H1 (cell line): Measurements from ENCODE around the gene PRKAR1B. TPM values are rescaled to one million over a fixed set of nuclear protein-coding genes. Genes with fewer than 3 reads are reported as not detected.

Experiments
- CTCF ChIA-PET: fragments of 300-600 bp; sonication (Branson Sonifier 250); formaldehyde crosslinking; loops from one replicate; lab custom pipeline; 2021; ENCODE audit not compliant: partially characterized antibody; lab: Charles Lee
- POLR2A ChIA-PET: fragments of 300-600 bp; sonication (Branson Sonifier 250); formaldehyde crosslinking; loops from one replicate; lab custom pipeline; 2021; ENCODE audit warnings: inconsistent platforms; ENCODE audit not compliant: partially characterized antibody; lab: Charles Lee
- DNase-seq, 2 experiments: peaks; one replicate each; pipeline versions ENCODE4 v3.0.0 to v3.0.0-alpha.2; 2010 to 2022; ENCODE audit warnings: low spot score in 2 of 2, low read depth in 1 of 2, mixed read lengths in 1 of 2
- FAIRE-seq: peaks from 2 replicates; lab custom pipeline; 2011; peaks lifted over from hg19 to GRCh38; lab: Jason Lieb, UNC
- H2AFZ ChIP-seq: 2 replicates; pipeline ENCODE4 v1.8.1; 2012; ENCODE audit warnings: low read length, inconsistent platforms
- H2AK5ac ChIP-seq: 2 replicates; pipeline ENCODE4 v1.6.1; 2013; ENCODE audit warnings: low read depth, low read length
- H2BK120ac ChIP-seq: replicated peaks from 2 replicates; pipeline ENCODE3; 2013; ENCODE audit warnings: low read depth, low read length, inconsistent platforms
- H2BK12ac ChIP-seq: 2 replicates; pipeline ENCODE4 v1.6.1; 2013; ENCODE audit warnings: low read depth, low read length
- H2BK15ac ChIP-seq: 2 replicates; pipeline ENCODE4 v1.6.1; 2013; ENCODE audit warnings: low read length
- H2BK20ac ChIP-seq: 2 replicates; pipeline ENCODE4 v1.6.1; 2013; ENCODE audit warnings: low read length
- H2BK5ac ChIP-seq: 2 replicates; pipeline ENCODE4 v1.6.1; 2013; ENCODE audit warnings: low read depth, low read length
- H3K14ac ChIP-seq: 2 replicates; pipeline ENCODE4 v1.6.1; 2013; ENCODE audit warnings: inconsistent platforms; ENCODE audit not compliant: insufficient read length
- H3K18ac ChIP-seq: 2 replicates; pipeline ENCODE4 v1.6.1; 2013; ENCODE audit warnings: low read length; ENCODE audit errors: extremely low read depth
- H3K23ac ChIP-seq: 2 replicates; pipeline ENCODE4 v1.6.1; 2013; ENCODE audit warnings: inconsistent platforms; ENCODE audit not compliant: insufficient read length
- H3K23me2 ChIP-seq: 2 replicates; pipeline ENCODE4 v1.6.1; 2013; ENCODE audit warnings: low read depth, low read length
- H3K27ac ChIP-seq: 2 replicates; pipeline ENCODE4 v1.6.1; 2011; ENCODE audit warnings: low read depth, low read length, inconsistent platforms
- H3K27me3 ChIP-seq, 4 experiments: replicated peaks in 1 of 4; 1 replicate in 1 of 4; 2 replicates in 3 of 4; pipeline versions ENCODE4 v1.6.1 to v1.8.1; 2011 to 2013; ENCODE audit warnings: low read length in 3 of 4, mild to moderate bottlenecking in 3 of 4, inconsistent platforms in 2 of 4, mixed read lengths in 2 of 4, moderate library complexity in 1 of 4; ENCODE audit not compliant: control insufficient read depth in 3 of 4, insufficient read depth in 3 of 4; ENCODE audit errors: extremely low read depth in 1 of 4
- H3K36me3 ChIP-seq, 4 experiments: 2 replicates each; pipeline versions ENCODE4 v1.6.1 to v1.8.1; 2011 to 2013; ENCODE audit warnings: mild to moderate bottlenecking in 4 of 4, low read length in 3 of 4, moderate library complexity in 2 of 4, control low read depth in 1 of 4, inconsistent platforms in 1 of 4; ENCODE audit not compliant: insufficient read depth in 4 of 4, control insufficient read depth in 2 of 4
- H3K4ac ChIP-seq: replicated peaks from 2 replicates; pipeline ENCODE3; 2013; ENCODE audit warnings: low read length, low read depth, mixed read lengths, inconsistent platforms; ENCODE audit not compliant: insufficient read length
- H3K4me1 ChIP-seq, 4 experiments: replicated peaks in 1 of 4; 1 replicate in 1 of 4; 2 replicates in 3 of 4; pipeline versions ENCODE4 v1.6.1 to v1.8.1; 2011 to 2013; ENCODE audit warnings: low read length in 3 of 4, inconsistent platforms in 2 of 4, mixed read lengths in 1 of 4; ENCODE audit not compliant: insufficient read depth in 4 of 4, control insufficient read depth in 3 of 4
- H3K4me2 ChIP-seq, 2 experiments: 2 replicates each; pipeline versions ENCODE4 v1.6.1 to v1.8.1; 2011 to 2013; ENCODE audit warnings: low read depth in 2 of 2, low read length in 2 of 2, control low read depth in 1 of 2, inconsistent platforms in 1 of 2, mild to moderate bottlenecking in 1 of 2; ENCODE audit not compliant: insufficient read depth in 1 of 2
- H3K4me3 ChIP-seq, 4 experiments: fragments of 200-600, 300-600 bp in 1 of 4; sonication (generic), shearing (Covaris generic), sonication (Bioruptor Twin) in 1 of 4; 2 replicates each; pipeline versions ENCODE4 v1.5.1 to v1.8.1; 2011 to 2016; ENCODE audit warnings: low read length in 4 of 4, low read depth in 3 of 4, control low read depth in 2 of 4, inconsistent platforms in 2 of 4, mild to moderate bottlenecking in 2 of 4, mixed read lengths in 1 of 4, moderate library complexity in 1 of 4; ENCODE audit not compliant: insufficient read depth in 2 of 4; ENCODE audit errors: extremely low read depth in 1 of 4
- H3K56ac ChIP-seq: replicated peaks from 2 replicates; pipeline ENCODE3; 2013; ENCODE audit warnings: low read depth, mild to moderate bottlenecking, mixed read lengths, low read length, inconsistent platforms; ENCODE audit not compliant: insufficient read length
- H3K79me1 ChIP-seq: 2 replicates; pipeline ENCODE4 v1.6.1; 2013; ENCODE audit warnings: low read depth, low read length, control low read depth
- H3K79me2 ChIP-seq, 2 experiments: 2 replicates each; pipeline versions ENCODE4 v1.6.1 to v1.8.1; 2012 to 2013; ENCODE audit warnings: low read length in 2 of 2, mild to moderate bottlenecking in 2 of 2, inconsistent platforms in 1 of 2; ENCODE audit not compliant: insufficient read depth in 2 of 2, control insufficient read depth in 1 of 2
- H3K9ac ChIP-seq, 4 experiments: replicated peaks in 1 of 4; 1 replicate in 1 of 4; 2 replicates in 3 of 4; pipeline versions ENCODE4 v1.6.1 to v1.8.1; 2011 to 2013; ENCODE audit warnings: low read depth in 3 of 4, low read length in 3 of 4, control low read depth in 2 of 4, mild to moderate bottlenecking in 2 of 4, moderate library complexity in 2 of 4, inconsistent platforms in 1 of 4; ENCODE audit errors: extremely low read depth in 1 of 4
- H3K9me3 ChIP-seq, 2 experiments: 2 replicates each; pipeline versions ENCODE4 v1.6.1 to v1.8.1; 2012 to 2013; ENCODE audit warnings: mild to moderate bottlenecking in 2 of 2, moderate library complexity in 2 of 2, control low read depth in 1 of 2, inconsistent platforms in 1 of 2, low read depth in 1 of 2, low read length in 1 of 2, mixed read lengths in 1 of 2; ENCODE audit not compliant: insufficient read depth in 2 of 2
- H4K20me1 ChIP-seq, 2 experiments: replicated peaks in 1 of 2; 2 replicates each; pipeline versions ENCODE3 to v1.8.1; 2011 to 2013; ENCODE audit warnings: inconsistent platforms in 2 of 2, low read length in 2 of 2, mild to moderate bottlenecking in 1 of 2; ENCODE audit not compliant: insufficient read depth in 2 of 2, control insufficient read depth in 1 of 2
- H4K5ac ChIP-seq: 2 replicates; pipeline ENCODE4 v1.6.1; 2013; ENCODE audit warnings: low read length, low read depth, mixed read lengths, inconsistent platforms; ENCODE audit not compliant: insufficient read length
- H4K8ac ChIP-seq: 2 replicates; pipeline ENCODE4 v1.8.0; 2013; ENCODE audit warnings: mild to moderate bottlenecking, moderate library complexity, low read length, inconsistent platforms; ENCODE audit not compliant: insufficient read depth; ENCODE audit errors: extremely low read depth
- H4K91ac ChIP-seq: replicated peaks from 2 replicates; pipeline ENCODE3; 2013; ENCODE audit warnings: low read length, mixed read lengths, inconsistent platforms; ENCODE audit not compliant: insufficient read length
- BACH1 ChIP-seq: IDR thresholded peaks from 2 replicates; pipeline ENCODE4 v1.6.1; 2012; ENCODE audit warnings: low read length, improper control_type of control experiment
- CHD1 ChIP-seq: IDR thresholded peaks from 2 replicates; pipeline ENCODE4 v1.6.1; 2012; ENCODE audit warnings: low read depth, low read length, improper control_type of control experiment
- JUND ChIP-seq: IDR thresholded peaks from 2 replicates; pipeline ENCODE4 v1.6.1; 2011; ENCODE audit warnings: mild to moderate bottlenecking, improper control_type of control experiment, low read length
- MAFK ChIP-seq: IDR thresholded peaks from 2 replicates; pipeline ENCODE4 v1.6.1; 2012; ENCODE audit warnings: low read depth, mild to moderate bottlenecking, improper control_type of control experiment, low read length
- POU5F1 ChIP-seq: IDR thresholded peaks from 2 replicates; pipeline ENCODE4 v1.6.1; 2011; ENCODE audit warnings: low read depth, mild to moderate bottlenecking, low read length, moderate library complexity
- RBBP5 ChIP-seq: IDR thresholded peaks from 2 replicates; pipeline ENCODE4 v1.7.1; 2012; ENCODE audit warnings: low read depth, mild to moderate bottlenecking, inconsistent platforms, low read length, moderate library complexity, borderline replicate concordance
- SAP30 ChIP-seq: fragments of 300-600 bp; sonication (generic); IDR thresholded peaks from 2 replicates; pipeline ENCODE4 v1.7.1; 2012; ENCODE audit warnings: low read length, moderate library complexity, mild to moderate bottlenecking, inconsistent platforms; ENCODE audit not compliant: insufficient read depth, insufficient replicate concordance
- SP1 ChIP-seq: IDR thresholded peaks from 2 replicates; pipeline ENCODE4 v1.6.1; 2011; ENCODE audit warnings: low read depth, low read length
- SUZ12 ChIP-seq: fragments of 200-600 bp; sonication (generic); IDR thresholded peaks from 2 replicates; pipeline ENCODE4 v1.6.1; 2012; ENCODE audit warnings: mild to moderate bottlenecking, inconsistent platforms, low read length, moderate library complexity, mixed read lengths
- TAF7 ChIP-seq: optimal IDR thresholded peaks from 2 replicates; pipeline ENCODE3; 2011; ENCODE audit warnings: low read depth, mild to moderate bottlenecking, inconsistent platforms, low read length, moderate library complexity, borderline replicate concordance
- TCF12 ChIP-seq: IDR thresholded peaks from 2 replicates; pipeline ENCODE4 v1.6.1; 2011; ENCODE audit warnings: low read depth, mild to moderate bottlenecking, low read length
- YY1 ChIP-seq: IDR thresholded peaks from 2 replicates; pipeline ENCODE4 v1.6.1; 2011; ENCODE audit warnings: low read depth, mild to moderate bottlenecking, low read length
- WGBS, 2 experiments: shearing (Covaris generic) in 1 of 2; methylation state at CpG; one replicate each; pipeline versions ENCODE4 v1.1.6 to v1.1.7; 2013 to 2015; ENCODE audit warnings: low lambda C conversion rate in 2 of 2, mixed read lengths in 2 of 2, inconsistent platforms in 1 of 2, low coverage in 1 of 2, missing lambda C conversion rate in 1 of 2; ENCODE audit not compliant: insufficient replicate concordance in 2 of 2, insufficient coverage in 1 of 2, insufficient read length in 1 of 2; ENCODE audit errors: extremely low coverage in 1 of 2, missing lambda C conversion rate in 1 of 2; 5-methylcytosine and 5-hydroxymethylcytosine counted together
- polyA plus RNA-seq, 7 experiments: library from polyadenylated mRNA; depleted of rRNA in 3 of 7; stranded (reverse) in 5 of 7; unstranded in 2 of 7; fragments of >200 nt in 5 of 7; fragments of 200-250 nt in 2 of 7; gene quantifications; 1 replicate in 5 of 7; 2 replicates in 1 of 7; 4 replicates in 1 of 7; pipeline versions ENCODE4 v1.2.1 to v1.2.3, GENCODE V29; 2011 to 2013; ENCODE audit warnings: missing spikeins in 2 of 7, mixed read lengths in 2 of 7
- total RNA-seq: library from RNA; stranded (reverse); fragmentation: NEBNext Ultra II Directional; extraction: Animal tissue kit (Norgen Biotek cat#: 25700); gene quantifications from 2 replicates; pipeline ENCODE4 v1.2.1, GENCODE V29; 2021

The PRKAR1B gene
- total and polyA plus RNA-seq, 2 of the 8 experiments (the other 6 are each of a cell fraction or from before 2014, with no cell fraction given): 12.3 to 55.7 TPM

- H3K4me1 ChIP-seq: peaks cover 0 to 15% (median 8%) of the 10 kb centered on the region in 4 experiments; a peak in 5 of 7 replicates
- peaks cover 24 to 40% (median 31%) of the 10 kb centered on the region in 4 experiments for H3K27me3 ChIP-seq
- H4K91ac ChIP-seq: no peak overlapping the region
- H4K8ac ChIP-seq: no peak overlapping the region
- H3K9ac ChIP-seq: no peak overlapping the region
- H2BK20ac ChIP-seq: no peak overlapping the region
- DNase-seq: no peak
- ChIA-PET POLR2A (interaction anchor here (2.1 kb wide), 1 partner anchor 12 kb away, joined by 9 read pairs; no protein-coding TSS in a partner anchor), CTCF (interaction anchor here (0.5 kb wide), 1 partner anchor 210 kb away, joined by 3 read pairs; no protein-coding TSS in a partner anchor)
- 0 out of 2 replicates have a peak overlapping the region, but pooled peaks have one; percentile 39 for H2AK5ac ChIP-seq
- no peak overlapping the region for H3K56ac ChIP-seq
- no peaks in the 10 kb centered on the region; a peak in 1 of 8 replicates for H3K36me3 ChIP-seq
- H4K20me1 ChIP-seq: peaks cover 0 to 9% of the 10 kb centered on the region in 2 experiments
- H3K9me3 ChIP-seq: no peaks in the 10 kb centered on the region; a peak in 1 of 4 replicates
- 0 out of 2 replicates have a peak overlapping the region, but pooled peaks have one; percentile 68 for H2BK12ac ChIP-seq
- H3K14ac ChIP-seq: no peak overlapping the region
- H3K18ac ChIP-seq: no peak overlapping the region
- H2AFZ ChIP-seq: no peak overlapping the region
- no peak overlapping the region; the same call in 1 of the 2 replicates for H2BK15ac ChIP-seq
- H3K23ac ChIP-seq: no peak overlapping the region
- no peak overlapping the region for H3K4me2 ChIP-seq
- H3K4ac ChIP-seq: no peak overlapping the region
- no peaks in the 10 kb centered on the region for H3K79me2 ChIP-seq
- H3K79me1 ChIP-seq: no peaks in the 10 kb centered on the region
- 90% methylated on average over 12 of the region's 12 CpGs; no CpG with 5 or more reads in 1 of the 2 experiments for WGBS, 2 experiments
- no peak overlapping the region for H3K27ac ChIP-seq
- H2BK120ac ChIP-seq: no peak overlapping the region
- H3K23me2 ChIP-seq: peaks cover 27% of the 10 kb centered on the region
- no peak overlapping the region for H4K5ac ChIP-seq
- H2BK5ac ChIP-seq: no peak overlapping the region
- no peak for FAIRE-seq
- no peak overlapping the region for H3K4me3 ChIP-seq
- TF ChIP-seq RBBP5 (no peak), SP1 (no peak), TCF12 (no peak), BACH1 (no peak), SUZ12 (no peak), JUND (no peak), CHD1 (no peak), POU5F1 (no peak), MAFK (no peak), YY1 (no peak), TAF7 (no peak), SAP30 (no peak)
- TF ChIP-seq, all 59 proteins: peak for 0
Observed at GRCh38 chr7:525740-526139, 201.3 kb downstream of the PRKAR1B start.
